Right renal pelvis (tissue), 4 donors: ENCODE data around the gene DIO1. TPM values are rescaled to one million over a fixed set of nuclear protein-coding genes. Genes with fewer than 3 reads are reported as not detected.

Source experiments
- DNase-seq, 4 donors: peaks; one replicate each; pipeline ENCODE4 v3.0.0-alpha.2; 2013; ENCODE audit warnings: low read depth in 4 of 4, low spot score in 3 of 4, missing footprints in 1 of 4
- polyA plus RNA-seq, 4 donors: library from polyadenylated mRNA; unstranded; fragments of 120-200 nt; gene quantifications; one replicate each; pipeline ENCODE4 v1.2.1, GENCODE V29; 2013; ENCODE audit not compliant: insufficient read length in 4 of 4

Gene DIO1
- polyA plus RNA-seq, 4 donors: 4.7 to 10.7 (median 7.8) TPM

- no peak for DNase-seq
Measured at GRCh38 chr1:53938136-53938830, 44.3 kb downstream of the DIO1 start.

GRCh38 chr1:53942127-53942957 is 48.4 kb downstream of the DIO1 start:
- DNase-seq: no peak

DNA sequence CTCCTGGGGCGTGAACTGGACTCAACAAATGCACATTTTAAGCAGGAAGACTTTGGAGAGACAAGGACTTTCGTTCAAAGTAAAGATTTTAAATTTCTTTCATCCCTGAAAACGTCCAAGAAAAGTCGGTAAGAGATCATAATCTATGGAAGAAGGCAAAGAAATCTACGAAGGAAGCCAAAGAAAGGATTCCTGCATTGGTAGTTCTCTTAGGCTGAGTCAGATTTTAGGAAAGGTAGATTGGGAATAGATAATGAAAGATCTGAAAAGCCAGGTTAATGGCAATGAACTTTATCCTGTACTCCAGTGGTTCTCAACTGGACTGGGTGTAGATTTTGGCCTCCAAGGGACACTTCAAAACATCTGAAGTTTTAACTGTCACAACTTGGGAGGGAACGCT is 49.1 kb downstream of the DIO1 start:
- DNase-seq: no peak

GRCh38 chr1:53943490-53944043 is 49.6 kb downstream of the DIO1 start:
- DNase-seq: no peak

DNA sequence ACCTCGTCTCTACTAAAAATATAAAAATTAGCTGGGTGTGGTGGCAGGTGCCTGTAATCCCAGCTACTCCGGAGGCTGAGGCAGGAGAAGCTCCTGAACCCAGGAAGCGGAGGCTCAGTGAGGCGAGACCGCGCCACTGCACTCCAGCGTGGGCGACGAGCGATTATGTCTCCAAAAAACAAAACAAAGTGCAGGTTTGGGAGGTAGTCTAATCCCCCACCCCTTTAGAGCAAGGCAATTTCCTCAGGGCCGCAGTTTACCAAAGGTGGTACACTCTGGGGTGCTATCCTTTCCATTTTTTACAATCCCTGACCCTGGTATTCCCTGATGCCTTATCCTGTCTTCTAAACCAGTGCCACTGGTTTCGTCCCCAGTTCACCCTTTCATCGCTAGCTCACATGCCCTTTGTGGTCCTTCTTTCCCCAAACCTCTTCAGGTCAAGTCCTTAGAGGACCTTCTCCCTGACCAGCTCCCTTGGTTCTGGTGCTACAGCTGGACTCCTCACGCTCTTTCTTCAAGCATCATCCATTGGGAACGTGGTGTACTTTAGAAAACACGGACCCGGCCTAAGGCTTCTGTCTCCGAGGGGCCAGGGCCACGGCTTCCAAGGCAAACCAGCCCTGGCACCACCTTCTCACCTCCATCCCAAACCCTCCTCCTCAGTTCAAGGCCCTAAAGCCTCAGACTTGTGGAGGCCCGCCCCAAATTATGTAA is 50.6 kb downstream of the DIO1 start:
- DNase-seq: no peak

DNA sequence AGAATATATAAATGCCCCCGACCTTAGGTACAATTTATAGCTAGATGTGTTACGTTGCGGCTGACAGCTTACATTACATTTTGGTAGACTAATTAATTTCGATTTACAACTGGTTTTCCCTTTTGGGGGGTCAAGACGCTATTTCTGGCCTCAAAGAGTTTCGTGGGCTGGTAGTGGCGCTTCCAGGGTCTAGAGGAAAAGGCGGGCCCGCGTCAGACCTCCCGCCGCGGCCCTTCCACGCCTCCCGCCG is 51.1 kb downstream of the DIO1 start:
- DNase-seq: no peak

- peak; percentile 90 to 93 (median 92) for DNase-seq
Measured at GRCh38 chr1:53945433-53946251, 51.7 kb downstream of the DIO1 start, which contains the start of gene IFT25. IFT25 (minus strand) TSS chr1:53945699; CDS start chr1:53940082, 5,617 bp downstream.

GRCh38 chr1:53946252-53947171 is 52.5 kb downstream of the DIO1 start, which contains the start of gene LRRC42:
LRRC42 (plus strand) TSS chr1:53946350; CDS start chr1:53952000, 5,650 bp downstream.
- peak in 2 of 4 donors; percentile 34 to 80 for DNase-seq

DNA sequence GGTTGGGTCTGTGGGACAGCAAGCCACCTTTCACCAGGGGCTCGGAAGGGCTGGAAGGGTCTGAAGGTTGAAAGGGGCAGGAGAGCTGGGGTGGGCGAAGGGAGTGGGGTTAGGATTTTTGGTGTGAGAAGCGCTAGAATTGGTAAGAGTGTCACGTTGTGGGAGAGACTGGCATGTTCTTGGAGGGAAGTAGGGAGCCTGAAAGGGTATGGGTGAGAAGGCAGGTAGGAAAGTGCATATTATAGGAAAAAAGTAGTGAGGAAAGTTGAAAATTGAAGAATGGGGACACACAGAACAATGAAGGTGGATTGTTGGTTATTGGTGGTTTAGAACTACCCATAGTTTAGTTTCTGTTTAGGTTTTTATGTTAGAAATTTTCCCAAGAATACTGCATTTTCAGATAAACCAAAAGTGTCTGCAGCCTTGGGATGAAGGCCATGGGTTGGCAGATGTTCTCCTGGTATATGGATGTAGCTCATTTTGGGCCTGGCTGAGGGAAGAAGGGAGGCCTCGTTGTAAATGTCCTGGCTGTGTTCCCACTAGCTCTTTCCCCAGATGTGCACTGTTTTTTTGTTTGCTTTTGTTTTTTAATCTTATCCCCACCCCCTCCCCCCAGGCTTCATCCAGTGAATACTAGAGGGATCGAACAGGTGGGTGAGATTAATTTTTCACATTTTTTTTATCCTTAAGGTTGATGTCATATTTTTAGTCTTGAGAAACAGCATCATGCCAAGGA is 53.4 kb downstream of the DIO1 start:
- no peak for DNase-seq

GRCh38 chr1:53948291-53948690 is 54.3 kb downstream of the DIO1 start:
- DNase-seq: no peak

- peak in 1 of 4 donors; percentile 30 for DNase-seq
Measured at GRCh38 chr1:53949023-53949990, 55.3 kb downstream of the DIO1 start.

DNA sequence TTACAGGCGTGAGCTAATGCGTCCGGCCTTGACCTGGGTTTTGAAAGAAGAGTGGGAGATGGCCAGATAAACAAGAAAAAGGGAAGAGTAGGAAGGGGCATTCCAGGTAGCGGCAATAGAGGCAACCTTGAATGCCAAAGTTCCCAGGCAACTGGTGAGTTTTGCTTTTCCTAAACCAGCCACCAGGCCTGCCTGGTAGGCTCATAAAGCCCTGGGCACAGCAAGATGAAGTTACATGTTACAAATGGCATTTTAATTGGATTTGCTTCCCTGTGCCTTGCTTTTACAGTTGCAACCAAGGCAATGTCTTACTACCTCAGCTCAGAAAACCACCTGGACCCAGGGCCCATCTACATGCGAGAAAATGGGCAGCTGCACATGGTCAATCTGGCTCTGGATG is 57.7 kb downstream of the DIO1 start:
- DNase-seq: no peak

DNA sequence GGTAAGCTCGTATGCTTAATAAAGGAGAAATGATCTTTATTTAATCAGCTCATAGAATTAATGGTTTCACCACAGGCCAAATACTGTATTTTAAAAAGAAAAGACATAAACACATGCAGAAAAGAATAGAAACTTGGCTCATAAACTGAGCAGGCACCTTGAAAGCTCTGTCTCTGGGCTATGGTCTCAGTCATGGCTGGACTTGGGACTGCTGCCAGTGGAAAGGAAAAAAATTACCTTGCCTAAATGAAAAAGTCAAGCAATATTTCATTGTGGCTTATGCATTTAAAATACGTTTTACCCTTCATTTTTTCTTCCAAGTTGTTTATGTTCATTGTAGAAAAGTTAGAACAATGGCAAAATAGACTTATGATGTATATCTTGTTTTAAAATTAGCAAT is 60.1 kb downstream of the DIO1 start:
- DNase-seq: no peak

GRCh38 chr1:53956308-53957168 is 62.6 kb downstream of the DIO1 start:
- no peak for DNase-seq

DNA sequence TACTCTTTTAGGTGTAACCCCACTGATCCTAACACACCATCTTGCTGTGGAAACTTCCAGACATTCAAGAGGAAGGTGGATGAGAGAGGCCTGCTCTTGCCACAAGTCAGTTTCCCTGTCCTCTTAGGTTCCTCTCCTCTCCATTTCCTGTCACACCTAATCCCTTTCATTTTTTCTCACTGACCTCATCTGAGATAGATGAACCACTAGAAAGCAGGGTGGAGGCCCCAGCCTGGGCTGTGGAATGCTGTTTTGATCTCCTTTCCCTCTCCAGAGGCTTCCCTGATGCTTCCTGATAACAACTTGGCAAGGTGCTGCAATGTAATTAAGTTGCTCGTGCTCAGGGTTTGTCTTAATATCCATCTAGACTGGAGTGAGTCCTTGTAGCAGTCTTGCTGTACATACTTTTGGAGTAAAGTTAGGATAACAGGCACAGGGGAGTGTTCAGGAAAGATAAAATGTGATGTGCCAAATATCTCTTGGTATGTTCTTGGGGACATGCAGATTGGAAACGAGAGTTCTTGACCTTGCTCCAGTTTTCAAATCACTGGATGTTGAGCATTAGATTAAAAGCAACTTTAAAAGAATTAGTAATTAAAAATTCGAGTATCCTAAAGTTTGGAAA is 63.3 kb downstream of the DIO1 start:
- DNase-seq: no peak

DNA sequence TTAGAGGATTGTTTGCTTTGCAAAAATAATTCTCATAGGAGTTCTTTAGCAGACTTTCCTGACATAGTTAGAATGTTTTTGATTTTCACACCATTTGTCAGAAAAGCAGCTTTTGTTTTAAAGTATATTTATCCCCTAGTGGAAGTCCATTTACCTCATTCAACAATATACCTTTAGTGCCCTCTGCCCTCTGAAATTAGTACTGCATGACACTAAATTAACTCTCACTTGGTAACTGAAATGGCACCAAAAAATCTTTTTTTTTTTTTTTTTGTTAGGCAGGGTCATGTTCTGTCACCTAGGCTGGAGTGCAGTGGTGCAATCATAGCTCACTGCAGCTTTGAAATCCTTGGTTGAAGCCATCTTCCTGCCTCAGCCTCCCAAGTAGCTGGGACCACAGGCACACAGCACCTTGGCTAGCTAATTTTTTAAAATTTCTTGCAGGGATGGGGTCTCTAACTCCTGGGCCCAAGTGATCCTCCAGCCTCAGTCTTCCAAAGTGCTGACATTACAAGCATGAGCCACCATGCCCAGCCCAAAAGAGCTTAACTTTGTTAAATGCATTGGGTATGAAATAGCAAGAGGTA is 65.8 kb downstream of the DIO1 start:
- DNase-seq: no peak
